Measurements from ENCODE around the gene MED10.
A peak's percentile ranks its signal among the peaks of the same experiment; 100 is the strongest.

Gene MED10, protein sequence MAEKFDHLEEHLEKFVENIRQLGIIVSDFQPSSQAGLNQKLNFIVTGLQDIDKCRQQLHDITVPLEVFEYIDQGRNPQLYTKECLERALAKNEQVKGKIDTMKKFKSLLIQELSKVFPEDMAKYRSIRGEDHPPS
- total RNA-seq, result 26.2 to 27.5 reads per million in 2 donors

DNA sequence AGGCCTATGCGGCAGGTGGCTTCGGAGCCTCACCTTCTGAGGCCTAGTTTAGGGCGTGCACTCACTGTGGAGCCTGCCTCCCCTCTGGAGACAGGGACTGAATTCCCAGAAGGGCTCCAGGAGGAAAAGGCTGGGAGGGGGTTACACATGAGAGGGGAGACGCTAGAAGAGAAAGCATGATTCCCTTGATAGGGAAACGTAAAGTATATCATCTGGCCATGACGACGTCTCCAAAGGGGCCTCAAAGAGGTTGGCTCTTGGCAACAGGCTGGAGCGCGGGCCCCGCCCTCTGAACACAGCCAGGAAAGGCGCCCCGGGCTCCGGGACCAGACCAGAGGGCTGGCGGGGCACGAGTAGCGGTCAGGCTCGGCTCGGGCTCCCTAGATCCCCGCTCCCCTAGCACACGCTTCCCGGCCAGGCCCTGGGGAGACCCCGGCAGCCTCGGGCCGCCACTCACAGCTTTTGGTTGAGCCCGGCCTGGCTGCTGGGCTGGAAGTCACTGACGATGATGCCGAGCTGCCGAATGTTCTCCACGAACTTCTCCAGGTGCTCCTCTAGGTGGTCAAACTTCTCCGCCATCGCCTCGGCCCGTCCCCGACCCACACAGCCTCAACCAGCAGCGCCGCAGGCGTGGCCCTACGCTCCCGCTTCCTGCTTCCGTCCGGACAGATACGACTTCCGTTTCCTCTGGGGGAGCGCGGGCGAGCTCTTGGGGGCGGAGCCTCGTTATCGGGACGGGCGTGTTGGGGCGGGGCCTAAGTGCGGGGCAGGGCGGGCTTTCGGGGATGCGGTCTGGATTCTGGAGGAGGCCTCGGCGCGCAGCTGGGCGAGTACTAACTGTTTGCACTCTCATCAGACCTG lies at the start of gene MED10:
TSS of gene MED10 (minus strand) at position 643 of the 861 bp plus-strand sequence. CDS start at position 579, 64 bp downstream.
- peak; percentile 94 for DNase-seq

DNA sequence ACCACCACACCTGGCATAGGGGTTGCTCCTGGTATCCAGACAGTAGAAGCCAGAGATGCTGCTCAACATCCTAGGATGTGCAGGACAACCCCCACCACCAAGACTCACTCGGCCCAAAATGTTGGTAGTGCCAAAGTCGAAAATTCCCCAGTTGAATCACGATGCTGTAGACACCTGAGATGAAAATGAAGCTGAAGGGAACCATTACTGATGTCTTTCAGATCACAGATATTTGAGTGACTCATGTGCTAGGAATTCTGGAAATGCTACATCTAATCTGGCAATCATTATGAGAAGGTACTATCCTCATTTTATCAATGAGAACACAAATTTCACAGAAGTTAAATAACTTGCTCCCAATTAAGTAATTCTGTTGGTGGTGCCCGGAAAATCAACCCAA lies 49.3 kb upstream of the MED10 start:
- no peak for DNase-seq

DNA sequence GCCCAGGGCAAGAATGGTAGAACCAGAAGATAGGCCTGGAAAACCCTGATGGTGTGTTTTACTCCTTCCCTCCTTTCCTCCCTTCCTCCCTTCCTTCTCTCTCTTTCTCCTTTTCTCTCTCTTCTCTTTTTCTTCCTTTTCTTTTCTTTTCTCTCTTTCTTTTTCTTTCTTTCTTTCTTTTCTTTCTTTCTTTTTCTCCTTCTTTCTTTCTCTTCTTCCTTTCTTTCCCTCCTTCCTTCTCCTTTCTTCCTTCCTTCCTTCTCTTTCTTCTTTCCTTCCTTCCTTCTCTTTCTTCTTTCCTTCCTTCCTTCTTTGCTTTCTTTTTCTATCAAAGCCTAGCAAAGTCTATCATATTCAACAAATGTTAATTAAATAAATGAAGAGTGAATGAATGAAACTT lies 46.4 kb upstream of the MED10 start:
- DNase-seq, result no peak

DNA sequence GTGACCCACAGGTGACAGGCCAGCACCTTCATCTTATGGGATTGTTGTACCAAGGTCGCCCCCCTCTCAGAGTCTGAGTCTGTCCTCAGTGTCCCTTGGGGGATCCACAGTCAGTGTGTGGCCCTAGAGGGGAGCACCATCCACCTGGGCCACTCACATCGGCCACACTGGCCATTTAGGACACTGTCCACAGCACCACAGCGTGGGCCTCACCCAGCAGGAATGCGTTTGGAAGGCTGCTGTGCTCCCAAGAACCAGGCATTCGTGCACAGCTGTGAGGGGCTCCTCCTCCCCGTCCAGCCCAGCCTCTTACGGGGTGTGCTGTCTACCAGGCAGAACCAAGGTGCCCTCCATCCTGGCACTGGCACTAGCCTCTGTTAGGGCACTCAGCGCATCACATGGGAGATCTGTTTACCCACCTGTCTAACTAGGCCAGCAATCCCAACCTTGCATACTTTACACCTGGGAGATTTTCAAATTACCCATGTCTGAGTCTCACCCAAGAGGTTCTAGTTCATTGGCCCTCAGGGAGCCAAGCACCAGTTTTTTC lies 45.8 kb upstream of the MED10 start:
- DNase-seq, result no peak

DNA sequence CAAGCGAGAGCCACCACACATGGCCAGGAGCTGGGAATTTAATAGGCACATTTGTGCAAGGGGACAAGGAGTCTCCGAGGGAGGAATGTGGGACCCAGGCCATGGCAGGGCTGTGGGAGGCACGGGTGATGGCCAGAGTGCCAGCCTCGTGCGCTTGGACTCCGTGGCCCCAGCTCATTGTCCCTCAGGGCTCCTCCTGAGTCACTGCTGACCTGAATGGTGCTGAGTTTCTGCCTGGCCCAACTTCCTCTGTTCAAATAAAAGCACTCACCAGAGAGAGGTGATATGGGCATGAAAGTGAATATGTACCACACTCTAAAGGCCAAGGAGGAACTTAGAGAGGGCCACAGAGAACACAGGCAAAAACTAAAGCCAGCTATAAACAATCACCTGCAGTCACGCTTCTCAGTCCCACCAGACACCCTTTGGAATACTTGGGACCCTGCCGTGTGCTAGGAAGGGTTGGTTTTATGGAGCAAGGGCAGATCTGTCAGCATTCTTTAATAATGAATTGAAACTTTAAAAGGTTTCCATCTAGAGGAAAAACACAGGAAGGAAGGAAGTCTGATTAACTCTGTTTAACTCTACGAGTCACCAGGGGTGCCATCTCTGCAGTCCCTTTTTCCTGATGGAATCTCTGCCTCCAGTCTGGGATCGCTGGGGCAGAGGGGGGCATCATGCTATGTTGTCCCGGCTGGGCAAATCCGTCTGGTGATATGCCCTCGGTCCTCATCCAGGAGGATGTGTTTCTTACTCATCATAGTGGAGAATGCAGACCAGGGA lies 45.2 kb upstream of the MED10 start:
- DNase-seq, result no peak

DNA sequence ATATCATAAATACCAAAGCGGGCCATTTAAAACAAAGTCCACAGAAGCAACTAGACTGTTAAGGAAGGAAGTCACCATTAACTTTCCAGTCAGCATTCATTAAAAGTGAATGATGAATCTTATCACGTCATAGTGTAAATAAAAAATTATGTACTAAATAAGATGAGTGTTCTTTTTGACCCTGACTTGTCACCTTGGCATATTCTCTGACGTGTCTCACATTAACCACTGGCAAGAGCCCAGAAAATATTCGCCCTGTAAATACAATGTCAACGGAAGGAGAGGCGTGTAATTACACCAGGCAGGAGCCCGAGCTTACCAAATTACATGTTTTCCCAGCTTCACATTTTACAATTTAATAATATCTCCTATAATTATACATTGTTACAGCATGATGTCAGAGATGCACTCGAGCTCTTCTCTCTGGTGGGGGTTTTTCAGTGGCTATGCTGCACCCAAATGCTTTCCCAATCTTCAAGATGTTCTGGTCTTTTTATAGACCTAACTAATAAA lies 41.0 kb upstream of the MED10 start:
- DNase-seq, result no peak

DNA sequence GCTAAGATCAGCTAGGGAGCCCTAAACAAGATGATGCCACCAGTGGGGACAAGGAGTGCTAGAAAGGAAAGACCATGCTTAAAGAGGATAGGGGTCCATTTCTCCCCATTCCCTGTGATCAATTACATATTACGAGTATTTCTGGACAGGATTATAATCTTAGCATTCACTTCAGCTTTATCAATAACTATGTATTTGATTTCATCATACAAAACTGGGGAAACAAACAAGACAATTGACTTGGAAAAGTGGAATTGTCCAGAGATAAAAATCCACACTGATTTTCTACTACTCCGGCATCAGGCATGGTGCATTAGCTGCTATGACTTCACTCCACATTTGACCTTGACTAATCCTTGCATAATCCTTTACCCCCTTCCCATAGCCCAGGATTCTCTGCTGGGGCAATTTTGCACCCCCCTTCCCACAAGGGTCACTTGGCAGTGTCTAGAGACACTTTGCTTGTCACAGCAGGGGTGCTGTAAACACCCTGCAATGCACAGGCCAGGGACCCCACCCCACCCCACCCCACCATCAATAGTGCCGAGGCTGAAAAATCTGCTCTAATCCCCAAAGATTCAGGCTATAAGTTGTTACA lies 40.4 kb upstream of the MED10 start:
- no peak for DNase-seq

DNA sequence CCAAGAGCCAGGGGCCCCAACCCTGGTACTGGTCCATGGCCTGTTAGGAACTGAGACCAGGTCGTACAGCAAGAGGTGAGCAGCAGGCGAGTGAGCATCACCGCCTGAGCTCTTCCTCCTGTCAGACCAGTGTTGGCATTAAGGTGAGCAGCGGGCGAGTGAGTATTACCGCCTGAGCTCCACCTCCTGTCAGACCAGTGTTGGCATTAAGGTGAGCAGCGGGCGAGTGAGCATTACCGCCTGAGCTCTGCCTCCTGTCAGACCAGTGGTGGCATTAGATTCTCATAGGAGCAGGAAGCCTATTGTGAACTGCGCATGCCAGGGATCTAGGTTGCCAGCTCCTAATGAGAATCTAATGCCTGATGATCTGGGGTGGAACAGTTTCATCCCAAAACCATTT lies 39.3 kb upstream of the MED10 start:
- DNase-seq, result no peak

DNA sequence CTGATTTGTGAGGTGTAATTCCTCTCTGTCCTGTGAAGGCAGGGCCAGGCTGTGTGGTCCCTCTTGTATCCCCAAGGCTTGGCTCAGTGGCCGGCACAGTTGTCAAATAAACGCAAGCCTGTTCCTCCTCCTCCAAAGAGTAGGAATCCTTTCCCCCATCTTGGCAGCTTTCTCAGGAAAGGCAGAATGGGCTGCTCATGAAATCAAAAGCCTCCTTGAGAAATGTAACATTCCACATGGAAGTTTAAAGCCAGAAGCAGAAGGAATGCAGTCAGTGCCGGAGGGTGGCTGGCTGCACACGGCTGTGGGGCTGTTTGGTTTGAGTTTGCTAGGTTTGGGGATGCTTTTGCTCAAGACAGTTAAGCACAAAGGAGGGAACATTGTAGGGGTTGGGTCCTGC lies 34.5 kb upstream of the MED10 start:
- DNase-seq, result no peak

DNA sequence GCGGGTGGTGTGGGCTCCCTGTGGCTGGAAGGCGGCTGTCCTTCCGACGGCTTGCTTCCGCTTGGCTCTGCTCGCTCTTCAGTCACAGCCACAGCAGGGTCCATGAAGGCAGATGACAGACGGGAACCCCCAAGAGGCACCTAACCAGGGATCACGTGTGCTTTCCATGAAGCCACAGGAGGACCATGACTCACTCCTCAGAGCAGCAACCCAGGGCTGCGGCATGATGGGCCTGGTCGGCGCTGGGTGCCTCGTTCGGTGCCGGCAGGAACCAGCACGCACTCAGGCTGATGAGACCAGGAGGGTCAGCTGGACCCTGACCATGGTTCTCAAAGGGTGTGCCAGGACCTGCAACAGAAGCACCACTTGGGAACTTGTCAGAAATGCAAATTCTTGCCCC lies 32.8 kb upstream of the MED10 start:
- no peak for DNase-seq

DNA sequence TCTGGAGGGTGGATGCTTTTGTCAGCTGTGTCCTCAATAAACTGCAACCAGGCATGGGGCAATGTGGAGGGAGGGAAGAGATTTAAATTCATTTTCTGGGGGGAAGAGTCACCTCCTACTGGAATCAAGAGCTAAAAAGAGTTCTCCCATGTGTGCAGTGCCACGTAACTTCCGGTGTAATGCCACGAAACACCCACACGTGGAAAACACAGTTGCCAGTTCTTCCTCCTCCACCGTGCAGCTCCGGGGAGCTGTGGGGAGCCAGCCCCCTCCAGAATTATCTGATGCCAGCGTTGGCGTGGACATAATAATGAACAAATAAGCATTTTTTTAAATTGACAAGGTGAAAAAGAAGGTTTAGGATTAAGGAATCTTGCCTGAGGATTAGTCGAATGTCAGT lies 32.1 kb upstream of the MED10 start:
- DNase-seq, result no peak

DNA sequence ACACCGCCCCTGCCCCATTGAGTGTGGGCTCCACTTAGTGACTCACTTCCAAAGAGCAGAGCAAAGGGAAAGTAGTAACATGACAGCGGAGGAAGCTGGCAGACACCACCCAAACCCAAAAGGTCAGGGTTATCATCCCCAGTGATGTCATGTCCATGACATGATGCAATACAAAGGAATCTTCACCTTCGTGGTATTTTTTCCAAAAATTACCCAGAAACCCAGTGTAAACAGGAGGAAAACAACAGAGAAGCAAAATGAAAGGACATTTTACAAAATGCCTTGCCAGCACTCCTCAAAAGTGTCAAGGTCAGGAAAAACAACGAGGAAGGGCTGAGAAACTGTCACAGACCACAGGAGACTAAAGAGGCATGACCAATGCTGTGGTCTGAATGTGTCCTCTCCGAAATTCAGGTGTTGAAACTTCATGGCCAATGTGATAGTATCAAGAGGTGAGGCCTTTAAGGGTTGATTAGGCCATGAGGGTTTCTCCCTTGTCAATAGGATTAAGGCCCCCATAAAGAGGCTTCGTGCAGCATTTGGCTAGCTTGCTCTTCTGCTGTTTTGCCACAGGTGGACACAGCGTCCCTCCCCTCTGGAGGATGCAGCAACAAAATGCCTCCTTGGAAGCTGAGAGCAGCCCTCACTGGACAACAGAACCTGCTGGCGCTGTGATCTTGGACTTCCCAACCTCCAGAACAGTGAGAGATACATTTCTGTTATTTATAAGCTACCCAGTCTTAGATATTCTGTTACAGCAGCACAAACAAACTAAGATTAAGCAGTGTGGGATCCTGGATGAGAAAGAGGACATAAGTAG lies 30.5 kb upstream of the MED10 start:
- no peak for DNase-seq

DNA sequence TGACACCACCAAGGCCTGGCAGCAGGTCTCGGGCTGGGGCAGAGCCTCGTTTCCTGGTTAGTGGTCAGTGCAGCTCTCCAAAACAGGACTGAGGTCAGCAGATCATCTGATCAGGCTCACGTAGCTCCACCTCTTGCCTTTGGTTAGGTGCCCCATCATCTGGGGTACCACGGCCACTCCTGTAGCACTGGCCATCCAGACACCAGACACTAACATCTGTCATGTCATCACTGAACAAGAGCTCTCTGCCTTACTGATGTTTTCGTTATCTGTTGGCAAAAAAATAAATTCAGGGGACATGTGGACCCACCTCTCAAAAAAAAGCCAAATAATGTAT lies 29.9 kb upstream of the MED10 start:
- DNase-seq, result no peak

DNA sequence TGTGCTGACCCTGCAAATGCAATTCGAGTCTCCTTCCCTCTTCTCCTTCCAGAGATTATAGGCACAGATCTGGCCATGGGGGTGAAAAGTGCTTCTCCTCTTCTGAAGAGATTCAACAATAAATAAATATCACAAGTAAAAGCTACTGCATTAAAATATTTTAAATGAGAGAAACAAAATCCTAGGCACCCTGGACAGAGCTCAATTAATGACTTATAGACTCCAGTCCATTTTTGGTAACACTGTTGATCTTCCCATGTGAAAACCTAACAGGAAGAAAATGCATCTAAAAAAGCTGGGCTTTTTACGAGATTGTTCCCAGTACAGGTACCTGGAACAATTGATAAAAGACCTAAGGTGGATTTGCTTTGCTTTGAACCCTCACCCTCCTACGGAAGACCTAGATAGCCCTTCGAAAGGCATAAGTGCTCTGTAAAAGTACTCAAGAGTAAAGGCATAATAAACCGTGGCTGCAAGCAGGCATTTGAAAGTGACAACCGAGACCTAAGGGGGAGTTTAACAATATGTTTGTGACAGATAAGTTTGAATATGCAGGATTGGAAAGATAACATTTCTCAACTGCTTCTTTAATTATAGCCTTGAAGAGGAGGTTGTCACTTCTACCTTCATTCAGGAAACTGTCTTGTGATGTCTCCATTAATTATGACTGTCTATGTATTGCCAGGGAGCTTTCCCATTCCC lies 29.4 kb upstream of the MED10 start:
- DNase-seq, result no peak

DNA sequence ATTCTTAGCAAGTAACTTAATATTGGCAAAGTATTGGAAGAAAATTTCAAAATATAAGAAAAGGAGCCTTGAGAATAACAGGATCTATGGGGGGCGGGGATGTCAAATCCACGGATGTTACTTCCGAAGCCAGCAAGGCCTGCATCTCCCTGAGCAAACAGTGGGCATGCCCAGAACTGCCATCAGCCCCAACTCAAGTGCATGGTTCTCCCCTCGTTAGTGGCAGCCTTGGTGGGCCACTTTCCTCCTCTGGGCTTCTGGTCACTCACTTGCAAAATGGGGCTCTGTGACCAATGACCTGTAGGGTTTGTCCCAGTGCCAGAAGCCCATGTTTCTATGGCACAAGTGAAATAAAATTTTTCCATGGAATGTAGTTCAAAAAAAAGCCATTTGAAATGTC lies 27.2 kb upstream of the MED10 start:
- no peak for DNase-seq

DNA sequence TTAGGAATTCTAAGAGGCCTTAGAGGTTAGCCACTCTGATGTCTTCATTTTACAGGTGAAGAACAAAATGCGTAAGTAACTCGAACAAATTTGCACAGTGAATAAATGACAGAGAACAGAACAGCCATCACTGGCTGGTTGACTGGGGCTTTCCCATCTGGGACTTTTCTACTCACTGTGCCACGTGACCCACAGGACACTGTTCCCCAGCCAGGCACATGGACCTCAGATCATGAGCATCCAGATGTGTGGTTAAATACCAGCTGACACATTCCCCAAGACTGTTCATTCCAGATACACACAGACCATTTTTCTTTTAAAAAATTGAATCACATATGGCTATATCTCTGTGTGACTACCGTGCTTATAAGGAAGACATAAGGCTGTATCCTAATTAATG lies 25.8 kb upstream of the MED10 start:
- no peak for DNase-seq

DNA sequence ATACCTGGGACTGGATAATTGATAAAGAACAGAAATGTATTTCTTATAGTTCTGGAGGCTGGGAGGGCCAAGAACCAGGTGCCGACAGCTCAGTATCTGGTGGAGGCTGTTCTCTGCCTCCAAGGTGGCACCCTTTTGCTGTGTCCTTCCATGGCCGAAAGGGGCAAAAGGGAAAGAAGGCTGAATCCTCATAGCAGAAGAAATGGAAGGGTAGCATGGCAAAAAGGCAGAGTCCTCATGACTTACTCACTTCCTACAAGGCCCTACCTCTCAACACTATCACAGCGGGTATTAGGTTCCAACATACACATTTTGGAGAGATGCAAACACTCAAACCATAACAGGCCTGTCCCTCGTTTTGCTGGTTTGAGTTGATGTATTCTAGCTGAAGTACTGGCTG lies 25.1 kb upstream of the MED10 start:
- no peak for DNase-seq

DNA sequence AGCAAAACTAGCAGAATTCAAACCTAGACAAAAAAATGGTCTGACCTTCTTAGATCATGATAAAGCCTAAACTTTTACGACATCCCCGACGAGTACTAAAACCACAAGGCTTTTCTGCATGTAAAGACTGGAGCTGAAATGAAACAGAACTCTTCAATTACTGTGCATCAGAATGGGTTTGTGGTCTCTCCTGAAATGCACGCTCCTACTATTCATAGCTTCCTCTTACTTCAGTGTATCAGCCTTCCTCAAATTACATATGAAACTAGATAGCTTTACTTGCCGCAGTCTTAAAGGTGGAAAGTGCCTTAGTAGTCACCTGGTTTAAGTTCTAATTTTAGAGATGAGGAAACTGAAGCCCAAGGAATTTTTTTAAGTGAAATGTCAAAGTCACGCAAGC lies 24.6 kb upstream of the MED10 start:
- no peak for DNase-seq

DNA sequence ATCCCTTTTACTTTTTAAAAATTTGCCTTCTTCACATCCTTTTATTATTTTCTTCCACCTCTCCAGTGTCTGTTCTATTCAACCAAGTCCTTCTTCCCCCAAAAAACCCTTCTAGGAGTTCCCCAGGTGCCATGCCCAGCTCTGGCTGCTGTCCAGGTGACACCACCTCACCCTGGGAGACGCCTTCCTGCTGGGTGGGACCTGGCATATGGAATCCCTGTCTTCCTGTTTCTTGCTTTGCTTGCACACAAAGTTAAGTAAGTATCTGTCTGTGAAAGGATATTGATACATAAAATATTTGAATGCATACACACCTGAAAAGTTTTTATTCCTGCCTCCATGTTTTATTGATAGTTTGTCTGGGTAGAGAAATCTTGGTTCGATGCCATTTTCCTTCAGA lies 23.1 kb upstream of the MED10 start:
- DNase-seq, result no peak

DNA sequence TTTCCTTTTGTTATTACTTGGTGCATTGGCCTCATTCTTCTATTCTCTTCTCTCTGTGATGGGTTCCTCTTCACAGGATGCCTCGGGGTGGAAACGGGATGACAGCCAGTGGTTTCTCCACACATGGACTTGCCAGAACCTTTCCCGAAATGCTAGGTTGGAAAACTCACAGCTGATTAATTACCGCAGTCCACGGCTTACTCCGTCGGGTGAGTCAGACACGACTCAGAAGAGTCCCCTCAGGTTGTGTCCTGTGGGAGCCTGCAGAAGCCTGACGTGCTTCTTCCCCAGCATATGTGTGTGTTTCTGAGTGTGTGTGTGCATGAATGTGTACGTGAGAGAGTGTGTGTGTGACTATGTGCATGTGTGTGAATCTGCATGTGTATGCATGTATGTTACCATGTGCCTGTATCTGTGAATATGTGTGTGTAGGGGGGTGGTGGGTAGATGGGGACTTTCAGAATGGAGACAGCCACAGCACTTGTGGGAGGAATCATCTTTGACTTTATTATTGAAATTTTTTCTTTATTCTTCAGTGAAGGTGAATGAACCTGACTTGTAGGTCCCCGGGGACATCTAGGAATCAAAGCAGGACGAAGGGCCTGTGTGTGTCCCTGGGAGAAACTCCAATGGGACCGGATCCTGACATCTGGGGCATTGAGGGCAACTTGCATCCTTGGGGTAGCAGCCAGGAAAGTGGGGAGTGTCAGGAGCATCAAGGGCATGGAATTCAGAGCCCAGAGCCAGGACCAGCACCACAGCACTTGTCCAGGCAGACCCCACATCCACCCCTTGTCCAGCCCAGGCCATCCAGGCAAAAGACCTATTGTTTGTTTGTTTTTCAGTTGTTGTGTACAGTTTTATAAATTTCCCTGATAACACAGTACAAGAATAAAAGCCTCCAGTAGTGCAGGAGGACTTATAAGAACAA lies 21.9 kb upstream of the MED10 start:
- no peak for DNase-seq

All from T-helper 9 cell (primary cell).